ENCODE measurements around the gene FNIP1. TPM values are rescaled to one million over a fixed set of nuclear protein-coding genes. Genes with fewer than 3 reads are reported as not detected.

FNIP1 gene
- total and polyA plus RNA-seq, 2 experiments from 2014 or later = 8.2 to 27.9 TPM

DNA sequence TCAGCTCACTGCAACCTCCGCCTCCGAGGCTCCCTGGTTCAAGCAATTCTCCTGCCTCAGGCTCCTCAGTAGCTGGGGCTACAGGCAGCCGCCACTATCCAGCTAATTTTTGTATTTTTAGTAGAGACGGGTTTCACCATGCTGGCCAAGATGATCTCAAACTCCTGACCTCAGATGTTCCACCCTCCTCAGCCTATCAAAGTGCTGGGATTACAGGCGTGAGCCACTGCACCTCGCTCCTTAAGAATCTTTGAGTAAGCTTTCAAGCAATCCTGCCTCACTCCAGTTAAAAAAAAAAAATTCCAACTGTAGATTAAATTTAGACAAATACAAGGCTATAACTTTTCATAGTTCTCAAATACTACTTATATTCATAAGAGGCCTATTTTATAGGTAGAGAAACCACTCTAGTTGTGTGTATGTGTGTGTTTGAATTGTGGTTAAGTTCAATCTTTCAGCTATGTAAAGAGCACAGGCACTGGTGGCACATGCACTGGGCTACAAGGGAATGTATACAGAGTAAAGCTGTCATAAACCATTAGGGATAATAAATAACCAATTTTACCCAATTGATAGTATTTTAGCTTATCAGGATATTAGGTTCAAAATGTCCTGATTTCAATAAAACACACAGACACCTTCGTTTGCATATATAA is 111.2 kb downstream of the FNIP1 start:
- Histone ChIP-seq H3K4me3 (no peak overlapping the region), H3K9me2 (ENCODE audit: insufficient read depth) (no peaks in the 10 kb centered on the region), H3K4me1 (ENCODE audit: insufficient read depth) (0 out of 2 replicates have a peak, but pooled peaks cover 6% of the 10 kb centered on the region), H3K79me2 (replicated peaks; ENCODE audit: insufficient read depth) (no peaks in the 10 kb centered on the region), H3K27ac (ENCODE audit: low read depth) (no peak overlapping the region), H4K20me1 (replicated peaks; ENCODE audit: insufficient read depth) (no peaks in the 10 kb centered on the region), H3K27me3 (ENCODE audit: insufficient read depth) (no peaks in the 10 kb centered on the region), H2AFZ (no peak overlapping the region), H3K36me3 (ENCODE audit: insufficient read depth) (no peaks in the 10 kb centered on the region), H3K4me2 (no peak overlapping the region), H3F3A (replicated peaks; ENCODE audit: low read depth) (no peaks in the 10 kb centered on the region)
- DNase-seq (ENCODE audit: low spot score) (no peak), ATAC-seq (no peak)
- H3K36me3 Mint-ChIP-seq (ENCODE audit: low read depth) = peaks cover 9% of the 10 kb centered on the region
- peaks cover 9% of the 10 kb centered on the region; the same call in 2 of the 3 replicates for H3K4me1 Mint-ChIP-seq
- H3K27ac Mint-ChIP-seq = no peak overlapping the region
- no peak overlapping the region for H3K4me3 Mint-ChIP-seq
- no peaks in the 10 kb centered on the region for H3K27me3 Mint-ChIP-seq (ENCODE audit: insufficient read depth, low read depth, poor library complexity)
- TF ChIP-seq ZNF331 (CRISPR knock-in tag; IDR thresholded peaks at IDR 0.05; ENCODE audit: low read depth) = no peak
- TF ChIP-seq POLR2AphosphoS5 (IDR thresholded peaks at IDR 0.05; ENCODE audit: low read depth) = no peak
- TF ChIP-seq EZH2phosphoT487 (IDR thresholded peaks at IDR 0.05; ENCODE audit: unreplicated experiment) = no peak
- no peak for TF ChIP-seq ZNF114 (CRISPR knock-in tag; IDR thresholded peaks at IDR 0.05)
- TF ChIP-seq, protein P1, sequence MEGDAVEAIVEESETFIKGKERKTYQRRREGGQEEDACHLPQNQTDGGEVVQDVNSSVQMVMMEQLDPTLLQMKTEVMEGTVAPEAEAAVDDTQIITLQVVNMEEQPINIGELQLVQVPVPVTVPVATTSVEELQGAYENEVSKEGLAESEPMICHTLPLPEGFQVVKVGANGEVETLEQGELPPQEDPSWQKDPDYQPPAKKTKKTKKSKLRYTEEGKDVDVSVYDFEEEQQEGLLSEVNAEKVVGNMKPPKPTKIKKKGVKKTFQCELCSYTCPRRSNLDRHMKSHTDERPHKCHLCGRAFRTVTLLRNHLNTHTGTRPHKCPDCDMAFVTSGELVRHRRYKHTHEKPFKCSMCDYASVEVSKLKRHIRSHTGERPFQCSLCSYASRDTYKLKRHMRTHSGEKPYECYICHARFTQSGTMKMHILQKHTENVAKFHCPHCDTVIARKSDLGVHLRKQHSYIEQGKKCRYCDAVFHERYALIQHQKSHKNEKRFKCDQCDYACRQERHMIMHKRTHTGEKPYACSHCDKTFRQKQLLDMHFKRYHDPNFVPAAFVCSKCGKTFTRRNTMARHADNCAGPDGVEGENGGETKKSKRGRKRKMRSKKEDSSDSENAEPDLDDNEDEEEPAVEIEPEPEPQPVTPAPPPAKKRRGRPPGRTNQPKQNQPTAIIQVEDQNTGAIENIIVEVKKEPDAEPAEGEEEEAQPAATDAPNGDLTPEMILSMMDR (conservative IDR thresholded peaks at IDR 0.05; ENCODE audit: low read depth in 2 of 2) = no peak
- TF ChIP-seq CREB1 (CRISPR knock-in tag; IDR thresholded peaks at IDR 0.05; ENCODE audit: low read depth) = no peak
- no peak for TF ChIP-seq EZH2 (IDR thresholded peaks at IDR 0.05; ENCODE audit: low read depth, unreplicated experiment)
- TF ChIP-seq, protein P2, sequence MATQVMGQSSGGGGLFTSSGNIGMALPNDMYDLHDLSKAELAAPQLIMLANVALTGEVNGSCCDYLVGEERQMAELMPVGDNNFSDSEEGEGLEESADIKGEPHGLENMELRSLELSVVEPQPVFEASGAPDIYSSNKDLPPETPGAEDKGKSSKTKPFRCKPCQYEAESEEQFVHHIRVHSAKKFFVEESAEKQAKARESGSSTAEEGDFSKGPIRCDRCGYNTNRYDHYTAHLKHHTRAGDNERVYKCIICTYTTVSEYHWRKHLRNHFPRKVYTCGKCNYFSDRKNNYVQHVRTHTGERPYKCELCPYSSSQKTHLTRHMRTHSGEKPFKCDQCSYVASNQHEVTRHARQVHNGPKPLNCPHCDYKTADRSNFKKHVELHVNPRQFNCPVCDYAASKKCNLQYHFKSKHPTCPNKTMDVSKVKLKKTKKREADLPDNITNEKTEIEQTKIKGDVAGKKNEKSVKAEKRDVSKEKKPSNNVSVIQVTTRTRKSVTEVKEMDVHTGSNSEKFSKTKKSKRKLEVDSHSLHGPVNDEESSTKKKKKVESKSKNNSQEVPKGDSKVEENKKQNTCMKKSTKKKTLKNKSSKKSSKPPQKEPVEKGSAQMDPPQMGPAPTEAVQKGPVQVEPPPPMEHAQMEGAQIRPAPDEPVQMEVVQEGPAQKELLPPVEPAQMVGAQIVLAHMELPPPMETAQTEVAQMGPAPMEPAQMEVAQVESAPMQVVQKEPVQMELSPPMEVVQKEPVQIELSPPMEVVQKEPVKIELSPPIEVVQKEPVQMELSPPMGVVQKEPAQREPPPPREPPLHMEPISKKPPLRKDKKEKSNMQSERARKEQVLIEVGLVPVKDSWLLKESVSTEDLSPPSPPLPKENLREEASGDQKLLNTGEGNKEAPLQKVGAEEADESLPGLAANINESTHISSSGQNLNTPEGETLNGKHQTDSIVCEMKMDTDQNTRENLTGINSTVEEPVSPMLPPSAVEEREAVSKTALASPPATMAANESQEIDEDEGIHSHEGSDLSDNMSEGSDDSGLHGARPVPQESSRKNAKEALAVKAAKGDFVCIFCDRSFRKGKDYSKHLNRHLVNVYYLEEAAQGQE (IDR thresholded peaks at IDR 0.05; ENCODE audit: unreplicated experiment) = no peak
- no peaks in the 10 kb centered on the region for H3K9me3 Mint-ChIP-seq

GRCh38 chr5:131684595-131684994 is 112.2 kb downstream of the FNIP1 start:
- H3K9me3 Mint-ChIP-seq = no peaks in the 10 kb centered on the region
- no peak overlapping the region for H3K27ac Mint-ChIP-seq
- H3K27me3 ChIP-seq (ENCODE audit: insufficient read depth) = no peaks in the 10 kb centered on the region
- DNase-seq (ENCODE audit: low spot score) = no peak
- no peak overlapping the region for H3K4me3 Mint-ChIP-seq
- H3K4me1 ChIP-seq (ENCODE audit: insufficient read depth) = 0 out of 2 replicates have a peak, but pooled peaks cover 6% of the 10 kb centered on the region
- no peaks in the 10 kb centered on the region for H3K27me3 Mint-ChIP-seq (ENCODE audit: insufficient read depth, low read depth, poor library complexity)
- H4K20me1 ChIP-seq (replicated peaks; ENCODE audit: insufficient read depth) = no peaks in the 10 kb centered on the region
- H3K36me3 Mint-ChIP-seq (ENCODE audit: low read depth) = peaks cover 3% of the 10 kb centered on the region; the same call in 2 of the 3 replicates
- H2AFZ ChIP-seq = no peak overlapping the region
- no peaks in the 10 kb centered on the region for H3K36me3 ChIP-seq (ENCODE audit: insufficient read depth)
- H3K4me1 Mint-ChIP-seq = peaks cover 9% of the 10 kb centered on the region; the same call in 2 of the 3 replicates
- no peaks in the 10 kb centered on the region for H3K9me2 ChIP-seq (ENCODE audit: insufficient read depth)
- no peak for ATAC-seq
- no peak overlapping the region for H3K27ac ChIP-seq (ENCODE audit: low read depth)
- no peaks in the 10 kb centered on the region for H3K79me2 ChIP-seq (replicated peaks; ENCODE audit: insufficient read depth)
- no peak overlapping the region for H3K4me3 ChIP-seq
- H3F3A ChIP-seq (replicated peaks; ENCODE audit: low read depth) = no peaks in the 10 kb centered on the region
- H3K4me2 ChIP-seq = no peak overlapping the region
- TF ChIP-seq, protein P2 (IDR thresholded peaks at IDR 0.05; ENCODE audit: unreplicated experiment) = no peak
- TF ChIP-seq NANOG (IDR thresholded peaks at IDR 0.05; ENCODE audit: borderline replicate concordance) = no peak
- TF ChIP-seq STAT1 (IDR thresholded peaks at IDR 0.05; ENCODE audit: unreplicated experiment) = no peak
- TF ChIP-seq EZH2 (IDR thresholded peaks at IDR 0.05; ENCODE audit: low read depth, unreplicated experiment) = no peak
- no peak for TF ChIP-seq CREB1 (CRISPR knock-in tag; IDR thresholded peaks at IDR 0.05; ENCODE audit: low read depth)
- TF ChIP-seq ZNF114 (CRISPR knock-in tag; IDR thresholded peaks at IDR 0.05) = no peak
- TF ChIP-seq, protein P1 (conservative IDR thresholded peaks at IDR 0.05; ENCODE audit: low read depth in 2 of 2) = no peak
- TF ChIP-seq ZNF331 (CRISPR knock-in tag; IDR thresholded peaks at IDR 0.05; ENCODE audit: low read depth) = no peak
- no peak for TF ChIP-seq POLR2AphosphoS5 (IDR thresholded peaks at IDR 0.05; ENCODE audit: low read depth)

Measured in GM23338 (cell line).